GM21390 (cell line): ENCODE results near the gene ZNF597.

Experiments
- ATAC-seq: cut with Tn5 transposase; IDR thresholded peaks from one replicate; pipeline ENCODE4 v1.9.1; 2021; ENCODE audit not compliant: unreplicated experiment

The ZNF597 gene

DNA sequence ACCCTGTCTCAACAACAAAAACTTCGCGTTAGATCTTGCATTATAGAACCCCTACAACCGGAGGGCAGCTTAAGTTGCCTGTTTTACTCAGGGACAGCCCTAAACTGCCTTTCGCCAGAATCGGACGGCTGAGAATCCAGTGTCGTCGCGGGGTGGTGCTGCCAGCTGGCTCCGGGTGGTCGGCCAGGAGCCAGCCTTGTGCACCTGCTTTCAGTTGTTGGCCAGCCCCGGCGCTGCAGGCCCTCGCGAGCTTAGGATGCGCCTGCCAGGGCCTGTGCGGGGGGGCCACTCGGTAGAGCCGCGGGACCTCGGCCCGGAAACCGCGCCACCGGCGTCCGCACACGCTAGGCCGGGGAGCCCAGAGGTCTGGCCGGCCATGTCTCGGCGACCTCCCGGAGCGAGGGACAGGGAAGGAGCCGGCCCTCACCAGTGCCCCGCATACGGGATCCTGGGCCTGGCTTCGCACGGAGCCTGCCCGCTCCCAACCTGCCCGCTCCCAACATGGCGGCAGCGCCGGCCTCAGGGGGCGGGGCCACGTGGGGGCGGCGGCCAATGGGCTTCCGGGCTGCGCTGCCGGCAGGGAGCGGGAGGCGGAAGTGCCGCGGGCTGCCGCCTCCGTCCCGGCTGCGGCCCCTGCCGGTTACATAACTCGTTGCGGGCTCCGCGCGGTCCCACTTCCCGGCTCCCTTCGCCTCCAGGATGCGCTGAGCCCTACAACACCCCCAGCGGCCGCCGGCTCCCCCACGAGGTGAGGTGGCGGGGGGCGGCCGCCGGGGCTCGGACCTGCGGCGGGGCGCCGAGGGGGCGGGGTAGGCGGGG is 14.3 kb upstream of the ZNF597 start:
- peak; percentile 73 for ATAC-seq

DNA sequence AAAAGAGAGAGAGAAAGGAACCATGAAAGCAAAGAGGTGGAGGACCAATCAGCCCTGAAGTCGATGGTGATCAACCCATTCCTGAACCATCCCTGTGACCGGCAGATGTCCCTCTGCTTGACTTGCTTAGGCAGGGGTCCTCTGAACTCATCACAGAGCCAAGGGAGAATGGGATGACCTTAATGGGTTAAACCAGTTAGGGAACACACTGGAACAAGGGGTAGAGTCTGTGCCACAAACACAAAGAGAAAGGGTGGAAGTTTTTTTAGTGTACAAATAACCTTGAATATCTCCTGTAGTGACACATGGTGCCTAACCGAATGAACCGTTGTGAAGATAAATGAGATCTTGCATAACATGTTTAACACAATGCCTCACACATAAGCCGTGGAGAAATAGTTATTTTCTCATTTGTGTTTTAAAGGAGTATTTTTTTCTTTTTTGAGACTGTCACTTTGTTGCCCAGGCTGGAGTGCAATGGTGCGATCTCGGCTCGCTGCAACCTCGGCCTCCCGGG is 11.4 kb upstream of the ZNF597 start:
- no peak for ATAC-seq

DNA sequence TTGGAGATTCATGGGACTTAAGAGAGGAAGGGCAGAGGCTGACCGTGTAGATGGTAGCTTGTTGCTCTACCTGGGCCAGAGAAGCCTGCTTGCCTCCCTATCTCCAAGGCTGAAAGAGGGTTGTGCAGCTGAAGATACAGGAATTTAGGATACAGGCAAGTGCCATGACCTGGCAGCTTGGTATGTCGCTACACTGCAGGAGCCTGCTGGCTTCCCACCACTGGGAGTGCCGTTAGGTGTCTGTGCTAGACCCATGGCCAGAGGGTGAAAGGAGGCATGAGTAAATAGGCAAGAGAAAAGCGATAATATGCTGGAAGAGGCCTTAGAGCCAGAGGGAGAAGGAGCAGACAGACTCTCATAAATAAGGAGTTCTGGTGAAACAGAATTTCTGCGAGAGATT is 10.8 kb upstream of the ZNF597 start:
- no peak for ATAC-seq

DNA sequence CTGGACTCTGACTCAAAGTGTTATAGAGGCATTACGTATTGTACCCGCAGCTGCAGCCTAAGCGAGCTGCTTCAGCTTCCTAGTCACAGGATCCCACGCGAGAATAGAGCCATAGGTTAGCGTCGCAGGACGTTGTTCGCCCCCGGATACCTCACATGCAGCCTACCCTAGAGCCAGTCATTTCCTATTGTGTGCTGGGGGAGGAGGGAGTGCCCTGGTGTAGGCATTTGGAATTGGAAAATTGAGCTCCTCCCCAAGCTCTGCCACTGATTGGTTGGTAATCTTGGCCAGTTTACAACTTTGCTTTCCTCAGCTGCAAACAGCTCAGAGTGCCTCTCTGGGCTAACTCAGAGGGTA is 706 bp upstream of the ZNF597 start:
- peak; percentile 10 for ATAC-seq

DNA sequence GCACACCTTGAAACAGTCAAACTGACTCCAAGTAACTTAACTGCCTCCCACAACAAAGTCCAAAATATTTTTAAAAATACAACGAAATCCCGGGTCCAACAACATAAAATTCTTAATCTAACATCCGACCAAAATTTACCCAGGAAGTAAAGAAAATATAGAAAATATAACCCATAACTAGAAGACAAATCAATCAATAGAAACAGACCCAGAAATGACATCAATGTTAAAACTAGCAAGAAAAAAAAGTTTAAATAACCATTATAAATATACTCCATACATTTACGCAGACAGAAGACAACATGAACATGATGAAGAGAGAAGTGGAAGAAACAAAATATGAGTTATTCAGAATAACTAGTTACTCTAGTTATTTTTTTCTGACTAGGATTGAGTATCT is 3.7 kb downstream of the ZNF597 start:
- ATAC-seq = no peak

DNA sequence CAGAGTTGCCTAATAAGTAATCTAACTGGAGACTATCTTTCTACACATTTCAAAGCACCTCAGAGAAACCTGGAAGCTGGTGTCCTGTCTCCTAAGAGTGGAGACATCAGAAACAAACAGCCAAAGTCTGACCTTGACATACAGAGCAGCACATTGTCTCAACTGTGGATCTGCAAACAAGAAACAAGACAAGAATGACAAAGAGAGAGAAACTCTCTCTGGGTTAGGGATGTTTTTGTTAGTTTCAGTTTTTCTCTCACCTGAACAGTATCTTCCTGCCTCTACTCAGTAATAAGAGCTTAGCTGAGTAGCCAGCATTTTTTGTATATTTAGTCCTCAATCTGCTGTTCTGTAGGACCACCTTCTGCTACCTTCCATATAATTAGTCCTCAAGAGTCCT is 8.9 kb downstream of the ZNF597 start:
- ATAC-seq = no peak

DNA sequence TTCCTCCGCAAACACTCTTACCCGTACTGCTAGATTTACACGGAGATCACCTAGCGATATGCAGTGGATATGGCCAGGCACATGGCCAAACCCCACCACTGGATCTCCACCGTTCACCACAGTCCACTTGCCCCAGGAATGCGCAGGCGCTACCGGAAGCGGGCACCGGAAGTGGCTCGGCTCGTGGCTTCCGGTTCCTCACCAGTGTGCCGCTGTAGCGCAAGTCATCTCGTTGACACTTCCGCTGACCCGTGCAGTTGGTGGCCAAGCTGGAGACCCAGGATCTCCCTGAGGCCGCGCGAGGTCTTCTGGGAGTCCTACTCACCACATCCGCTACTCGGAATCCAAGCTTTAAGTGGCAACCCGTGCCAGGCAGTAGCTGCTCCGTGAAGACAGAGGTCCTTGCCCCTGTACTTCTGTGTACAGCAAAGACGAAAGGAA is 11.5 kb downstream of the ZNF597 start:
- no peak for ATAC-seq

DNA sequence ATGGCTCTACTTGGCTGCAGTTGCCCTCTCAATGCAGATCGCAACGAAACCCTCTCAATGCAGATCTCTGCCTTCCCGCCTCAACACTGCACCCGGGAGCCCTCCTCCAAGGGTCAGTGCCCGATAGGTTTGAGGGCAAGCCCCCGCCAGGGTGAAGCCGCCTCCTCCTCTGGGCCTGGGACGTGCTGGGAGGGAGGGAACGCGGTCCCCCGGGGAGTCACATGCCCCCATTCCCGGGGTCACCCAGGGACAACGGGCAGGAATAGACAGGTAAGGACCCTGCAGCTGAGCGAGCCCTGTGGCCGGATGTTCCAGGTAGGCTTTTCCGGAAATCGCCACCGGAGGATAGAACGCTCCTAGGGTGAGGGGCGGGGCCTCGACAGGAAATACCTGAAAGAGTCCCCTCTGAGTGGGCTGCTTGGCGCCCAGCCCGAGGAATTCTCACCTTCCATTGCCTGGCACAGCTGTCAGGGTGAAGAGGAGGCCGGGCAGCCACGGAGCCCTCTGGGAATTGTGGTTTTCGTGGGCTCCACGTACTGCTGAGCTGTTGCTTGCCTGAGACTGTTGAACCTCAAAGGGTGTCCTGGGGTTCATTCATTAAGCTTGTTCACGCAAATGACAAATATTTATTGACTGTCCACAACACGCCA is 29.4 kb downstream of the ZNF597 start:
- ATAC-seq = no peak

DNA sequence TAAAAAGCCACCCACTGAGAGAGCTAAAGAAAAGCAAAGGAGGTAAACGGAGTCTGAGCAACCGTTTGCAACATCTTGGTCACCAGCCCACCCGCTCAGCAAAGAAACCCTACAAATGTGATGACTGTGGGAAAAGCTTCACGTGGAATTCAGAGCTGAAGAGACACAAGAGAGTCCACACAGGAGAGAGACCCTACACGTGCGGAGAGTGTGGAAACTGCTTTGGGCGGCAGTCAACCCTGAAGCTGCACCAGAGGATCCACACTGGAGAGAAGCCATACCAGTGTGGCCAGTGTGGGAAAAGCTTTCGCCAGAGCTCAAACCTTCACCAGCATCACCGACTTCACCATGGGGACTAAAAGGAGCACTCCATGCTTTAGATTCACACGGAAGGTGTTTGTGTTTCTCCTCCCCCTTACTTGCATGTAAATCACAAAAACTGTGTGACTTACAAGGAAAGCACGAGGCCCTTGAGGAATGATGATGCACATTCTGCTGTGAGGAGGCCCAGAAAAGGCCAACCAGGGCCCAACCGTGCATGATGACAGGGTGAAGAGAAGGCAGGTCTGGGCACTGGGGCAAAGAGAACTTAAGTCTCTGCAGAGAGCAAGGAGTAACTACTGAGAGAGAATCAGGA is 34.6 kb downstream of the ZNF597 start:
- ATAC-seq = no peak

DNA sequence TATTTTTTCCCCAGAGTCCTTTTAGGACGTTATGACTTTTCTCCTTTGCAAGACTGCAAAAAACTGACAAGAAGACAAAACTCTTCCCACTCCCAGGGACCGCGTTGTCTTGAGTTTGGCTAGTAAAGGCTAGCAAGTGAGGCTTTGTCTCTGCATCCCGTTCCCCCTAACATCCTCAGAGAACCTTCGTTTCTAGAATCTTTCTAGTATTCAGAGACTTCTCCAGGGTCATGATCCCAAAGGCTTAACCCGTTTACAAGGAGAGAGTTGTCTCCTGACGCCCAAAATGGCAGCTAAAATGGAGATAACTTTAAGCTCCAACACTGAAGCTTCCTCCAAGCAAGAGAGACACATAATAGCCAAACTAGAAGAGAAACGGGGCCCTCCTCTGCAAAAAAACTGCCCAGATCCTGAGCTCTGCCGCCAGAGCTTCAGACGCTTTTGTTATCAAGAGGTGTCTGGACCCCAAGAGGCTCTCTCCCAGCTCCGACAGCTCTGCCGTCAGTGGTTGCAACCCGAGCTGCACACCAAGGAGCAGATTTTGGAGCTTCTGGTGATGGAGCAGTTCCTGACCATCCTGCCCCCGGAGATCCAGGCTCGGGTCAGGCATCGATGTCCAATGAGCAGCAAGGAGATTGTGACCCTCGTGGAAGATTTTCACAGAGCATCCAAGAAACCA is 41.4 kb downstream of the ZNF597 start:
- no peak for ATAC-seq

DNA sequence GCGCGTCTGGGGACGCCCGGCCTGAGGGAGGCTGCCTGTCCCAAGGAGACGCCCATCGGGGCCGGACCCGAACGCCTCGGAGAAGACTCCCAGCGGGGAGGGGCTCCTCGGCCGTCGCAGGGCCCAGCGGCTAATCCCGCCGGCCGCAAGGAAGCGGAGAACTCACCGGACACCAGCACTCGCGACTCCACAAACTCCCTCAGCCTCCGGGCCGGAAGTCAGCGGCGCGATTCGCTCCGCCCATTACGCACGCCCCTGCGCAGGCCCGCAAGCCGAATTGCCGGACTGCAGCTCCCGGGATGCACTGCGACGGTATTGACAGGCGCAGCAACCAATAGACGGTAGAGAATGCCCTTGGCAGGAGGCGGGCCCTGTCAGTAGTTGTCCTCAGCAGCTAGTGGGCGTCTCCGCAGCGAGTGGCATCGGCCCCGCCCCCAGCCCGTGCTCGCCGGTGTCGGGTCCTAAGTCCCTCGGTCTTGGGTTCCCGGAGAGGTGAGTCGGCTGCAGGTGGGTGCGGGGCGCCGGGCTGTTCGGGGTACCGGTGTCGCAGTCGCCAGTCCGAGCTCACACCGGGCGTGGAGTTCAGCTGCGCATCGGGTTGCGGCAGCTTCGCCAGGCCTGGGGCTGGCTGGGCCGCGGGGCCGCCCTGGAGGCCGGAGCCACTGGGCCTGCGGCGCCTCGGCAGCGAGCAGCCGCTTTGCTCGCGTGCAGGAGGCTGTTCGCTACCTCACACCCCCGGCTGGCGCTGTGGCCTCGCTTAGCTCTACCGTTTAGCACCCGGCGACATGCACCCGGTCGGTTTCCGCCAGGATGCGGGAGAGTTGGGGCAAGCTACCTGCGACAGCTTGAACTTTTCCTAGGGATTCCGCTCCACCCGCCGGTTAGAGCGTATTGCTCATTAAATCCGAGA is 42.3 kb downstream of the ZNF597 start, which contains the start of the genes ZNF174 and ZSCAN32:
ZNF174 (plus strand) TSS at position 437 of the 910 bp plus-strand sequence. CDS start 790 bp downstream, outside the sequence.
ZSCAN32 (minus strand) TSS at position 226 of the 910 bp plus-strand sequence. CDS start 3,447 bp downstream, outside the sequence.
- ATAC-seq = peak; percentile 97

DNA sequence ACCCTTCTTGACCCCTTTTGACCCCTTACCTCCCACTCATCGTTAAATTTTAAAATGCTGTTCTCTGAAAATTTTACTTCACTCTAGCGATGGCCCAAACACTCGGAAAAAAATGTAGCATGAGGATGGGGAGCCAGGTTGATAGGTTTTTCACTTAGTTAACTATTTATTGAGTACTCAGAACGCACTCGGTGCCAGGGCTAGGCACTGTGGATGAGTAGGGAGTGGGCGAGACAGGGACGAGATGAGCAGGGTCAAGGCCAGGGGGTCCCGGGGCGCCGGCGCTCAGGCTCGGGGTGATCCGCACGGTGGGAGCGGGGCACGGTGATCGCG is 42.9 kb downstream of the ZNF597 start:
- ATAC-seq = no peak

DNA sequence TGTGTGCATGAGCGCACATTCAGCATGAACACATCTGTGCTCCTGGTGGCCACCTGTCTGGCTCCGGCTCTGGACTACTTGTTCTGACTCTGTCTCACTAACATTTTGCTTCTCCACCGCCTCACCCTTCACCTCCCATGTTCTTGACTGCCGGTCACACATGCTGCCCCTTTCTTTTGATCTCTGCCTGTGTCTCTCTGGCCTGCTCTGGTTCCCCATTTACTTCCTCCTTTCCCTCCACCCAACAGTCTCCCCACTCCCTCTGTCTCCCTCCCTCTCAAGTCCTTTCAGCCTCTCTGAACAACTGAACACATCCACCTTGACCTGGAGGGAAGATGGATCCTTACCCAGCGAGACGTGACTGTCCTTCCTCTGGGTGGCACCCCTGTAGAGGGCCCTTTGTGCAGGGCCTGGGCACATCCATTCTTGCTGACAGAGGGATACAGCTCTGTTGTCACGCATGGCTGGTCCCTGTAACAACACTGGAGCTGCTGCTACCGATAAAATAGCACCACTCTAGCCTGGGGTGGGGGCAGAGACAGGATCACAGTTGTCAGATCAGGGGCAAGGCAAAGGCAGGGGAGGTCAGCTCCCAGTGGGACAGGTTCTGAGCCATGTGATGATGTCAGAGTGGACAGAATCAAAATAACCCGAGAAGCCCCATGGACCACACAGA is 53.5 kb downstream of the ZNF597 start:
- ATAC-seq = no peak

DNA sequence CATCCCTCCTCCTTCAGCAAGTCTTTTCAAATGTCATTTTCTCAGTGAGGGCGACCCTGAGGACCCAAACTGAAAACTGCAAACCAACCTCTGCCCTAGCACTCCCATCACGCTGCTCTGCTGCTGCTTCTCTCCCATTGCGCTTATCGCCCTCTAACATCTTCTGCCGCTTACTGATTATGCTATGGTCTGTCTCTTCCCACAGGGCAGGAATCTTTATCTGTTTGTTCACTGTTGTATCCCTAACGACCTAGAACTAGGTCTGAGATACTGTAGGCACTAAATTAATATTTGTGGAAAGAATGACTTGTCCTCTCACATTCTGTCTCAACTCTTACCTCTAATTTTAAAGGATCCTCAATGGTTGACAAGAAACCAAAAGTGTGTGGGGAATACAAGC is 55.0 kb downstream of the ZNF597 start:
- no peak for ATAC-seq

DNA sequence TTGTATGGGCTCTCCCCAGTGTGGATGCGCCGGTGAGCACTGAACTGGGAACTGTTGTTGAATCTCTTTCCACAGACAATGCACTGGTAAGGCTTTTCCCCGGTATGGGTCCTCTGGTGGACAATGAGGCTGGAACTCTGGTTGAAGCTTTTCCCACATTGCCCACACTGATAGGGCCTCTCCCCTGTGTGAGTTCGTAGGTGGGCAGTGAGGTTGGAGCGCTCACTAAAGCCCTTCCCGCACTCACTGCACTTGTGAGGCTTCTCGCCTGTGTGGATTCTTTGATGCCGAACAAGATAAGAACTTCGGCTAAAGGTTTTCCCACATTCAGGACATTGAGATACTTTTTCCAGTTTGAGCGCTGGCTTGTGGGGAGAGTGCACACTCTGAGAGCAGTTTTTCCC is 60.3 kb downstream of the ZNF597 start:
- ATAC-seq = no peak
